Measurements from ENCODE around the gene C16orf90.

The C16orf90 gene

DNA sequence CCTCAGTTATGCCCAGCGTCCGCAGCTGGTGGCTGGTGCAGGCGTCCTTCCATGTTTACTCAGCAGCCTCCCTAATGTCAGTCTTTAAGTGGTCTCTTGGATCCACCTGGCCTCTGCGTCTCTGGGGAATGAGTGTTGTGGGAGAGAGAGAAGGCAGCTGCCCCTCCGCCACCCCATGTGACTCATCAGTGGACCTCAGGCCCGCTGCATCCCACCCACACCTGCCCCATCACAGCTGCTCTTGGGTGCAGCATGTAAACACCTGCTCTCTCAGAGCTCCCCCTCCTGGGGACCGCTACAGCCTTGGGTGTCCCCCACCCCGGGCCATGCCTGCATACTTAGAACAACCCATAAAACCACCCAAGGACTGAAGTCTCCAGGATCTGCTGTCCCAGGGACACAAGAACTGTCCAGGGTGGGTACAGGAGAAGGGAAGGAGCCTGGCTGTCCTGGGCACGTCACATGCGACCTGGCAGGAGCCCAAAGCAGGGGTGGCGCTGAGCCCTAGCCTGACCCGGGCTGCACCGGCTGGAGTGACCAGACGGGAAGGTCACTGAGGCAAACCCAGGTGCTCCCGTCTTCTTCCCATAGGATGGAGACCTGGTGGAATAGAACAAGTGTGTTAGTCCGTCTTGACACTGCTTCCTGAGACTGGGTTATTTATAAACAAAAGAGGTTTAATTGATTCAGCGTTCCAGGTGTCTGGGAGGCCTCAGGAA is 4.2 kb downstream of the C16orf90 start:
- H3K4me3 ChIP-seq (ENCODE audit: low read depth, low read length) = no peak overlapping the region
- TF ChIP-seq, protein P1, sequence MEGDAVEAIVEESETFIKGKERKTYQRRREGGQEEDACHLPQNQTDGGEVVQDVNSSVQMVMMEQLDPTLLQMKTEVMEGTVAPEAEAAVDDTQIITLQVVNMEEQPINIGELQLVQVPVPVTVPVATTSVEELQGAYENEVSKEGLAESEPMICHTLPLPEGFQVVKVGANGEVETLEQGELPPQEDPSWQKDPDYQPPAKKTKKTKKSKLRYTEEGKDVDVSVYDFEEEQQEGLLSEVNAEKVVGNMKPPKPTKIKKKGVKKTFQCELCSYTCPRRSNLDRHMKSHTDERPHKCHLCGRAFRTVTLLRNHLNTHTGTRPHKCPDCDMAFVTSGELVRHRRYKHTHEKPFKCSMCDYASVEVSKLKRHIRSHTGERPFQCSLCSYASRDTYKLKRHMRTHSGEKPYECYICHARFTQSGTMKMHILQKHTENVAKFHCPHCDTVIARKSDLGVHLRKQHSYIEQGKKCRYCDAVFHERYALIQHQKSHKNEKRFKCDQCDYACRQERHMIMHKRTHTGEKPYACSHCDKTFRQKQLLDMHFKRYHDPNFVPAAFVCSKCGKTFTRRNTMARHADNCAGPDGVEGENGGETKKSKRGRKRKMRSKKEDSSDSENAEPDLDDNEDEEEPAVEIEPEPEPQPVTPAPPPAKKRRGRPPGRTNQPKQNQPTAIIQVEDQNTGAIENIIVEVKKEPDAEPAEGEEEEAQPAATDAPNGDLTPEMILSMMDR (IDR thresholded peaks at IDR 0.05; ENCODE audit: low read depth, low read length) = no peak

DNA sequence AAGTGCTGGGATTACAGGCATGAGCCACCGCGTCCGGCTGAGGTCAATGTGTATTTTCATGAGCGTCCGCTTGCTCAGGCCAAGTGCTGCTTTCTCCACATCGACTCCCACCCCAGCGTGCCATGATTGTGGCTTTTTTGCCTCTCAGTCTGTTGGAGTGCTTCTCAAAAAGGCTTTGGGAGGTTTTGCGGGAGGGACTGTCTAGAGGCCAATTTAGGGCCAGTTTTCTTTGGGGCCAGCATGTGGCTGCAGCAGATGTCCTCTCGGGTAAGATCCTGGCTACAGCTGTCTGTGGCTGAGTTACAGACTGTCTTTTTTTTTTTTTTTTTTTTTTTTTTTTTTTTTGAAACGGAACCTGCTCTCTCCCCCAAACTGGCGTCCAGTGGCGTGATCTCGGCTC is 6.5 kb downstream of the C16orf90 start:
- TF ChIP-seq, protein P1 (IDR thresholded peaks at IDR 0.05; ENCODE audit: low read depth, low read length) = no peak
- no peak overlapping the region for H3K4me3 ChIP-seq (ENCODE audit: low read depth, low read length)

DNA sequence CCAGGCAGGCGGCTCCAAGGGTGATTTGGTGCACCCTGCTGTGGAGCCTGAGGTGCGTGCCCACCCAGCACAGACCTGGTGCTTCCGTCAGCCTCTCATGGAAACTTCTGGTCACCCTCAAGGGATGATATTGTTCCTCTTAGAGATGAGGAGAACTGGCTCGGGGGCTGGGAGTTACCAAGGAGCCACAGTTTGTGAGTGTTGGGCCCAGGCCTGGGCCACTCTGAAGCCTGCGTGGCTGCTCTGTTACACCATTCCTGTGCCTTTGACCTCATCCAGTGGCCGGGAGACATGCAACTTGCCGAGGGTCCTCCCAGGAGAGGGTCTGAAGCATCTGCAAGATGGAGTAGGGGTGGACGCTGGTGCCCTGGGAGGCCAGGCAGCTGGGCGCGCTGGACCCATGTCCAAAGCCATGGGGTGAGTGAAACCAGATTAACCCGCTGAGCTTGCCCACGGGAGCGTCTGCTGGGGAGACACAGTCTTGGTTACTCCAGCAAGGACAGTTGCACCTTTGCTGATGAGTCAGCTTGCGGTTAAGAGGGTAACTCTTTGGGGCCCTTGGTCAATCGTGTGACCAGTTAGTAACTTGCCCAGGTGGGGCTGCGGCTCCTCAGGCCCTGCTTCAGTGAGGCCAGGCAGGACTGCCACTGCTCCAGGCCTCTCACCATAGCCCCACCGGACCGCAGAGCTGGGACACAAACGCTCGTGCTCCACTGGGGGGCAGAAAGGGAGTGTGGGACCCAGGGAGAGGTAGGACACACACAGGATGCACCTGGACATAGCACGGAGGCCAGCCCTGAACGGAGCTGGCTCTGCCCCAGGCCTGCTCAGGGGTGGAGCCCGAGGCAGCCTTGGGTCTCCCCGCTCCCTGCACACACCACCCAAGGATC is 7.5 kb downstream of the C16orf90 start:
- TF ChIP-seq, protein P1 (IDR thresholded peaks at IDR 0.05; ENCODE audit: low read depth, low read length) = no peak
- no peak overlapping the region for H3K4me3 ChIP-seq (ENCODE audit: low read depth, low read length)

DNA sequence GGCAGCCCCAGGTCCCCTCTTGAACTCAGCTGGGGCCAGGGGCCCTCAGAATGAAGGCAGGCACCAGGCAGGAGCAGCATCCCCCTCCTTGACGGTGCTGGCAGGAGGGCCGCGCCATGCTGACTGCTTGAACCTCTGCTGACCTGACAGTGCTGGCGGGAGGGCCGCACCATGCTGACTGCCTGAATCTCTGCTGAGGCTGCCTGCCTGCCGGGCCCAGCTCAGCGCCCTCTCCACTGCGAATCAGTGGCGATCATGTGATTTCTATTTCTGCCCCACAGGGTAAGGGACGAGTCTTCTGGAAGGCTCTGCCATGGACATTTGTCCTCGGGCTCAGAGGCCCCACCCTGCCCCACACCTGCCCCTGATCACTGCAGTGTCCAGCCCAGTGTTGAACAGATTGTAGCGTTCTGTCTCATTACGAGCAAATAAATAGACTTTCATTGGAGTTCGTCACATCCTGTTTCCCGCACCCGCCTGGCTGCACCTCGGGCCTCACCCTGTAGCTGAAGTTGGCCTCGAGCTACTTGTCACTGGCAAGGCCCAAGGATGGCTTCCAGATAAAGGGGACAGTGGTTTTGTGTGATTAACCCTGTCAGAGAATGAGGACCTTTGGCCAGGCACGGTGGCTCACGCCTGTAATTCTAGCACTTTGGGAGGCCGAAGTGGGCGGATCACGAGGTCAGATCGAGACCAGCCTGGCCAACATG is 8.6 kb downstream of the C16orf90 start:
- TF ChIP-seq, protein P1 (IDR thresholded peaks at IDR 0.05; ENCODE audit: low read depth, low read length) = no peak
- H3K4me3 ChIP-seq (ENCODE audit: low read depth, low read length) = no peak overlapping the region

DNA sequence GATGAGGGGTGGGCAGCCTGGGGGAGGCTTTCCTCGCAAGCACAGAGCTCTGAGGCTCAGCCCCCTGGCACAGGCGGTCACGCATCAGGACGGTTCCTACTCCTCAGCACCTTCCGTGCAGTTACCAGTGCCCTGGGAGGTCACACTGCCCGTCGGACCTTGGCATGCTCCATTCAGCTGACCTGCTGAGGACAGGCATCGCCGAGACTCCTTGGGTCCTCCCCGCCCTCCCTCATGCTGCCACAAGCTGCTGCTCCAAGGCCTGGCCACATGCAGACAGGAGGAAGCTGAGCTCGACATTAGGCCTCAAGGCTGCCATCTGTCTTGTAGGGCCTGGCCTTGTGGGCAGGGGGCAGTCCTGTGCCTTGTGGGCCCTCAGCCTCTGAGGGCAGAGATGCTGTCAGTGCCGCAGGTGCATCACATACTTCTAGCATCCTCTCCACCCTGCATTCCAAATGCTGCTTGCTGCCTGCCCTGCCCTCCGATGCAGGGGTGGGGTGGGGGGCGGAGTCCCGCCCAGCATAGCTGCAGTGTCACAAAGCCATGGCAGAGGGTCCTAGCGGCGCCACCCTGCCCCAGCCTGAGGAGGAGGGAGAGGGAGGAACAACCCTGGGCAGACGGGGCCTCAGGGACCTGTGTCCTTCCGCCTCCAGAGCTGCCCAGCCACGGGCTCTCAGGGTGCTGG is 9.3 kb downstream of the C16orf90 start:
- TF ChIP-seq, protein P1 (IDR thresholded peaks at IDR 0.05; ENCODE audit: low read depth, low read length) = no peak
- H3K4me3 ChIP-seq (ENCODE audit: low read depth, low read length) = no peak overlapping the region

DNA sequence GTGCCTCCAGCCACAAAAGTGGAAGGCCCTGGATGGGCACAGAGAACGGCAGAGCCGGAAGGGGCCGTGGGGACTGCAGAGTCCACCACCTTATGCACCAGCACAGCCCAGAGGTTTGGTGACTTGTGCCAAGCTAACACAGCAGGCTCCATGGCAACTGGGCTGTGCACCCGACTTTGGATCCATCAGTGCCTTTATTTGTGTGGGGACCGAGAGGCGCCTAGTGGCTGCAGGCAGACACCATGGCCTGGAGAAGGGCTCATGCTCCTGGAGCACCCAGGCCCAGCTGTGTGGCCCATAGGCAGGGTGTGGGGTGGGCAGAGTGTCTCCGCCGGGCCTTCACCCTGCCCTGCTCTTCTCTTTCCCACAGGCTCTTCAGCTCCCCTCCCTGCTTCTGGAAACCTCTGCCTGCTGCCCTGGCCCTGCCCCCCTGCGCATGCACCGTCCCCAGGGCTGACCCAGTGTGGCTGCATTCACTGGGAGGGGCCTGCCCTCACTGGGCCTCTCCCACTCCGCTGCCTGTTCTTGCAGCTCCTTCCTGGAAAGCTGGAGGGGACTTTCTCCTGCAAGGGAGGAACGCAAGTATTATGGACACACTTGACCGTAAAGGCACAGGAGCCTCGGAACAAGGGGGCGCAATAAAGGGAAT is 10.1 kb downstream of the C16orf90 start:
- no peak overlapping the region for H3K4me3 ChIP-seq (ENCODE audit: low read depth, low read length)
- TF ChIP-seq, protein P1 (IDR thresholded peaks at IDR 0.05; ENCODE audit: low read depth, low read length) = no peak
